Stimulated activated naive B cell treated with anti-CD40 and anti-IgM and Interleukin-4, amounts not matched to agents 10 μg/mL and 1 μg/mL and 100 μg/mL, for 72 hours (primary cell): ENCODE measurements around the gene EFCAB5.
"Not testable (repeated sequence)": the region's sequence is repeated elsewhere in the genome, so short reads cannot be mapped to it uniquely, and the experiment has no call there.

Experiments used
- ATAC-seq, 2 donors: fragments of 150-1000 bp; cut with Tn5 transposase; replicated peaks; 2 replicates each; pipeline ENCODE4 v1.10.0; 2021; ENCODE audit warnings: moderate library complexity in 1 of 2
- DNase-seq: peaks from one replicate; pipeline ENCODE4 v3.0.0; 2021
- H3K27ac Mint-ChIP-seq: one replicate; pipeline ENCODE4 v1.8.0; 2022; ENCODE audit warnings: mild to moderate bottlenecking, mixed read lengths
- H3K27me3 Mint-ChIP-seq, 2 donors: one replicate each; pipeline ENCODE4 v1.8.0; 2022; ENCODE audit warnings: mixed read lengths in 2 of 2
- H3K36me3 Mint-ChIP-seq, 2 donors: one replicate each; pipeline ENCODE4 v1.8.0; 2022; ENCODE audit warnings: mixed read lengths in 2 of 2, mild to moderate bottlenecking in 1 of 2
- H3K4me1 Mint-ChIP-seq, 2 donors: one replicate each; pipeline ENCODE4 v1.8.0; 2022; ENCODE audit warnings: mixed read lengths in 2 of 2, mild to moderate bottlenecking in 1 of 2
- H3K4me3 Mint-ChIP-seq, 2 donors: one replicate each; pipeline ENCODE4 v1.8.0; 2022; ENCODE audit warnings: mild to moderate bottlenecking in 2 of 2, mixed read lengths in 2 of 2, moderate library complexity in 1 of 2
- H3K9me3 Mint-ChIP-seq, 2 donors: one replicate each; pipeline ENCODE4 v1.8.0; 2022; ENCODE audit warnings: mixed read lengths in 2 of 2, mild to moderate bottlenecking in 1 of 2

EFCAB5 gene

DNA sequence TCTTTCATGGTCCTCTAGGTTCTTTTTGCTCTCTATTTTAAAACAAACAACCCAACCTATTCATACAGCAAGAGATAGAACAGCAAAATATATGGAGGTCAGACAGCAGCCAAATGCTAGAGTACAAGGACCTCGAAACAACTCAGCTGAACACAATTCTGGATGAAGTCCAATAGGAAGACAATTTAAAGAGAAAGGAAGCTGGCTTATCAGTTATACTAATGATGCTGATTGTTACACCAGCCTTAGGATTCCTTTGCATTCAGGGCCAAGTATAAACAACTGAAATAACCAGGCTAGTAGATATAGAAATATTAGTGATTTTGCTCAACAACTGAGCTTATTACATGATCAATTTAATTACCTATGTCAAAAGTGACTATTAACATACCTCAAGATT is 13.9 kb upstream of the EFCAB5 start:
- ATAC-seq: no peak
- peaks cover 20 to 39% of the 10 kb centered on the region in 2 donors for H3K4me1 Mint-ChIP-seq

DNA sequence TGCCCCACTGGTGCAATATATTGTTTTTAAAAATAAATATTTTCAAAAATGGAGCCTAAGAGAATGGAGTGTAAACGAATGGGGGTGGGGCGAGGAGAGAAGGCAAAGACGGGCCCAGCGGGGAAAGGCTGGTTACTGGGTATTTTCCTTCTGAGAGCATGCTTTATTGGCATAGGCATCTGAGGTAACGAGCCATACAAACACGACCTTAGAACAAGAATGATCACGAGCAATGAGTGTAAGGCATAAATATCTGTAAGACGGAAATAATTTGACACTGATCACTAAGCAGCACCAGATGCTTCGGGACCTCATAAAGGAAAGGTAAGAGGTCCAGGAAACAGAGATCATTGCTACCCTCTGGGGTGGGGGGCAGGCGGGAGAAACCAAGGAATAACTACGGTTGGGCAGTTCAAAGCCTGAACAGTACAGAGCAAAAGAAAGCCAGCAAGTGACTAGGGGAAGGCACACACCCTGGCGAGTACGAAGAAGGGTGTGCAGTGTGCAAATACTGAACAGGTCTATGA is 12.4 kb upstream of the EFCAB5 start:
- Mint-ChIP-seq H3K4me1 (peaks cover 17 to 38% of the 10 kb centered on the region in 2 donors), H3K27ac (peak overlapping the region; percentile 97), H3K9me3 (no peaks in the 10 kb centered on the region), H3K27me3 (no peaks in the 10 kb centered on the region), H3K36me3 (peaks cover 4 to 8% of the 10 kb centered on the region in 2 donors), H3K4me3 (no peak overlapping the region)
- no peak for DNase-seq
- ATAC-seq: no peak

More for the DNA sequence above, 13.9 kb upstream of the EFCAB5 start:
- Mint-ChIP-seq H3K4me3 (no peak overlapping the region), H3K27me3 (no peaks in the 10 kb centered on the region), H3K36me3 (peaks cover 7 to 8% of the 10 kb centered on the region in 2 donors), H3K9me3 (no peaks in the 10 kb centered on the region), H3K27ac (no peak overlapping the region)
- DNase-seq: no peak

GRCh38 chr17:29929533-29930408 is 11.7 kb upstream of the EFCAB5 start, which contains the start of gene SSH2:
Gene SSH2, minus strand, starts transcription at chr17:29930228. Its CDS starts 228 bp downstream, at chr17:29930000.
- Mint-ChIP-seq H3K9me3 (no peaks in the 10 kb centered on the region), H3K27ac (peak within 1 kb of the TSS; percentile 97), H3K27me3 (no peaks in the 10 kb centered on the region), H3K36me3 (peaks cover 4 to 8% of the 10 kb centered on the region in 2 donors), H3K4me1 (peaks cover 17 to 38% of the 10 kb centered on the region in 2 donors), H3K4me3 (no peak within 1 kb of the TSS)
- ATAC-seq (peak; percentile 67 to 74), DNase-seq (peak; percentile 84)

DNA sequence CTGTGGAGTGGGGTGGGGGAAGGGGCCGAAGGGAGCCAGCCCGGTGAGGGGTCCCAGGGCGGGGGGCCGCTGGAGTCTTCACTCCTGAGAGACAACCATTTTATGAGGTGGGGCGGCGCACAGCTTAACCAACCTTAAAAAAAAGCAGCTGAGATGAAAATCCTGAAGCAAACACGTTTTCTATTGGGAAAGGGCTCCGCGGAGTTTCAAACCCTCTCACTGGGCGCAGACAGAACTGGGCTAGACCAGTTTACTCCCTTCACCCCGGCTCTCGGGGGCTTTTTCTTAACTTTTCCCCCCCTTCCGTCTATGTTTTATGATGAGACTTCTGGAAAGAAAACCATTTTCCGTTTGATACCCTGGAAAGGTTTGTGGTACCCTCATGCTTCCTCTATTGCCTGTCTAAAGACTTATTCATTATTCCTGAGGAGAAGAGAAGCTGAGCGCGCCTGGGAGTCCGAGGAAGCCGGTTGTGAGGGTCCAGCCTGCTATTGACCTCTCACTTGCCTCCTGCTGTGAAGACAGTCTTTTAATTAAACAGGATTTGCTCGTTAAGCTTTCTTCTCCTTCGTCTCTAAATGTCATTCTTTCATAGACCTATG is 10.9 kb upstream of the EFCAB5 start:
- H3K9me3 Mint-ChIP-seq: peaks cover 0 to under 1% of the 10 kb centered on the region in 2 donors
- peaks cover 17 to 38% of the 10 kb centered on the region in 2 donors for H3K4me1 Mint-ChIP-seq
- no peak for DNase-seq
- H3K27ac Mint-ChIP-seq: peak overlapping the region; percentile 97
- no peak overlapping the region for H3K4me3 Mint-ChIP-seq
- H3K36me3 Mint-ChIP-seq: peaks cover 4 to 10% of the 10 kb centered on the region in 2 donors
- peak in 1 of 2 donors; percentile 7 for ATAC-seq
- H3K27me3 Mint-ChIP-seq: no peaks in the 10 kb centered on the region

GRCh38 chr17:29931231-29931932 is 10.1 kb upstream of the EFCAB5 start:
- DNase-seq (peak; percentile 75), ATAC-seq (peak; percentile 82 to 83)
- Mint-ChIP-seq H3K27me3 (no peaks in the 10 kb centered on the region), H3K36me3 (peaks cover 3 to 12% of the 10 kb centered on the region in 2 donors), H3K9me3 (peaks cover 0 to 6% of the 10 kb centered on the region in 2 donors), H3K4me3 (no peak overlapping the region), H3K27ac (no peak overlapping the region), H3K4me1 (peaks cover 17 to 31% of the 10 kb centered on the region in 2 donors)

DNA sequence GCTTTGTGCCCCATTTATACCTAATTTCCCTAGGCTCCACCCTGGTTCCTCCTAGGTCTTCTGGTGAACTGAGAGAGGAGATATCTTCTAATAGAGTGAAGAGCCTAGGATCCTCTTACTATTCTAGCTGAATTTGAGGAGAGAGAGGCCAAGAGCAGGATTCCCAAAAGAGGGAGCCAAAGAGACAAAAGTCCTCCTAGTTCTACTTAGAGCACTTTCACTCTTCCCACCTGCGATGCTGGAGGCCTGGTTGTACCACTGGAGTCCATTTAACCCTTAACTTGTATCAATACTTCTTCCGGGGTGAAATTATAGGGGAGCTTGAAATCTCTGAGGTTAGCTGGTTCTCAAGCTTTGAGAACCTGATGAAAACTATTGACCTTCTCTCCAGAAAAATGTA is 8.1 kb upstream of the EFCAB5 start:
- Mint-ChIP-seq H3K27me3 (no peaks in the 10 kb centered on the region), H3K4me3 (no peak overlapping the region), H3K9me3 (peaks cover 0 to 6% of the 10 kb centered on the region in 2 donors), H3K27ac (no peak overlapping the region), H3K36me3 (peaks cover 1 to 8% of the 10 kb centered on the region in 2 donors), H3K4me1 (peaks cover 7 to 14% of the 10 kb centered on the region in 2 donors)
- ATAC-seq: no peak
- DNase-seq: no peak

- H3K36me3 Mint-ChIP-seq, H3K9me3 Mint-ChIP-seq, ATAC-seq: not testable (repeated sequence)
Measured at GRCh38 chr17:29935909-29936308, 5.5 kb upstream of the EFCAB5 start.

DNA sequence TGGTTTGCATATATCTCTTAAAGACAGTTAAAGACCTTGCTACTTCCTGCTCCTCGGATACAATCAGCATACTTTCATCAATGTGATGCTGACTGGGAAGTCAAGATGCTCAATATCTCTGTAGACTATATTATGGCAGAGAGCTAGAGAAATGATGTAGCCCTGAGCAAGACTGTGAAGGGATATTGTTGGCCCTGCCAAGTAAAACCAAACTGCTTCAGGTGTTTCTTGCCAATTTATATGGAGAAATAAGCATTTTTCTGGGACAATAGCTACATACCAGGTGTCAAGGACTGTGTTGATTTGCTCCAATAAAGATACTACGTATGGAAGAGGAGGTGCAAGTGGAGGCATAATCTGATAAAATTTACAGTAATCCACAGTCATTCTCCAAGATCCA is 4.7 kb upstream of the EFCAB5 start:
- Mint-ChIP-seq H3K4me3 (no peak overlapping the region), H3K9me3 (peaks cover 0 to 6% of the 10 kb centered on the region in 2 donors), H3K27me3 (no peaks in the 10 kb centered on the region), H3K27ac (no peak overlapping the region), H3K4me1 (peaks cover 2 to 11% of the 10 kb centered on the region in 2 donors), H3K36me3 (peaks cover 1 to 4% of the 10 kb centered on the region in 2 donors)
- DNase-seq (no peak), ATAC-seq (no peak)

More at GRCh38 chr17:29935909-29936308, 5.5 kb upstream of the EFCAB5 start:
- H3K27ac Mint-ChIP-seq, DNase-seq, H3K27me3 Mint-ChIP-seq, H3K4me3 Mint-ChIP-seq: not testable (repeated sequence)
- H3K4me1 Mint-ChIP-seq: peaks cover 2 to 11% of the 10 kb centered on the region in 2 donors

DNA sequence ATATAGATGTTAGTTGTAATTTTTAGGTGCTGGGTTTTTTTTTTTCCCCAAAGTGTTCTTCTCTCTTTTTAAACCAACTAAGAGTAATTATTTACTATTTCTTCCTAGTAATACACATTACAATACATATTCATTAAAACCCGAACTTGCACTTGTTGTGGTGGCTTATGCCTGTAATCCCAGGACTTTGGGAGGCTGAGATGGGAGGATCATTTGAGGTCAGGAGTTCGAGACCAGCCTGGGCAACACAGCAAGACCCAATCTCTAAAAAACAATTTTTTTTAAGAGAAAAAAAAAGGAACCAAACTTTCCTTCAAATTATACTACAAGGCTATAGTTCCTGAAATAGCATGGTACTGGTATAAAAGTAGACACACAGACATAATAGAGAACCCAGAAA is 3.8 kb downstream of the EFCAB5 start:
- no peaks in the 10 kb centered on the region for H3K27me3 Mint-ChIP-seq

GRCh38 chr17:29948448-29949215 is 7.2 kb downstream of the EFCAB5 start:
- peaks cover 4 to 6% of the 10 kb centered on the region in 2 donors for H3K9me3 Mint-ChIP-seq

More for the DNA sequence above, 3.8 kb downstream of the EFCAB5 start:
- Mint-ChIP-seq H3K4me3 (no peak overlapping the region), H3K4me1 (peaks cover 15 to 32% of the 10 kb centered on the region in 2 donors), H3K36me3 (no peaks in the 10 kb centered on the region), H3K9me3 (no peaks in the 10 kb centered on the region), H3K27ac (no peak overlapping the region)
- no peak for DNase-seq
- no peak for ATAC-seq

DNA sequence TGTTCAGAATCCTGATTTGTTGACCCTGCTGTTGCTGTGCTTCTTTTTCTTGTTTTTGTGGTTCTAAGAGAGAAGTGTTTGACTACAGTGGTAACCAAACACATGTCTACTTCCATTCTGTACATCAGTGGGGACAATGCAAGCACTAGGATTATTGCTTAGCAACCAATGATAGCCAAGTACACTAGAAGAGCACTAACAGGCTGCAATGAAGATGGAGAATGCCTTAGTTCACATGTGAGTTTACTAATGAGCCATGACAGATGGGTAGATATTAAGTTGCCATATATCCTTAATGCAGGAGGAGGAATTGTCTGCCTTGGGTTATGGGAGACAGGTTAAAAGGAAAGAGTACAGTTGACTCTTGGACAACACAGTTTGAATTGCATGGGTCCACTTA is 8.3 kb downstream of the EFCAB5 start:
- Mint-ChIP-seq H3K27ac (no peak overlapping the region), H3K36me3 (peaks cover 7 to 10% of the 10 kb centered on the region in 2 donors), H3K4me3 (no peak overlapping the region), H3K27me3 (no peaks in the 10 kb centered on the region), H3K9me3 (peaks cover 9 to 12% of the 10 kb centered on the region in 2 donors), H3K4me1 (peaks cover 15 to 34% of the 10 kb centered on the region in 2 donors)
- ATAC-seq: no peak
- DNase-seq: no peak

More at GRCh38 chr17:29948448-29949215, 7.2 kb downstream of the EFCAB5 start:
- peak; percentile 73 to 79 for ATAC-seq
- no peaks in the 10 kb centered on the region for H3K27me3 Mint-ChIP-seq
- H3K36me3 Mint-ChIP-seq: peaks cover 3 to 5% of the 10 kb centered on the region in 2 donors
- peak overlapping the region; percentile 9 for H3K27ac Mint-ChIP-seq
- H3K4me1 Mint-ChIP-seq: peaks cover 15 to 34% of the 10 kb centered on the region in 2 donors
- no peak for DNase-seq
- peak overlapping the region in 1 of 2 donors; percentile 1 for H3K4me3 Mint-ChIP-seq

DNA sequence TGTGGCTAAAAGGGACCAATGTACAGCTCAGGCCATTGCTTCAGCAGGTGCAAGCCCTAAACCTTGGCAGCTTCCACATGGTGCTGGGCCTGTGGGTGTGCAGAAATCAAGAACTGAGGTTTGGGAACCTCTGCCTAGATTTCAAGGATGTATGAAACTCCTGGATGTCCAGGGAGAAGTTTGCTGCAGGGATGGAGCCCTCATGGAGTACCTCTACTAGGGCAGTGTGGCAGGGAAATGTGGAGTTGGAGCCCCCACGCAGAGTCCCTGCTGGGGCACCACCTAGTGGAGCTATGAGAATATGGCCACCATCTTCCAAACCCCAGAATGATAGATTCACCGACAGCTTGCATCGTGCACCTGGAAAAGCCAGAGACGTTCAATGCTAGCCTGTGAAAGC is 13.0 kb downstream of the EFCAB5 start:
- H3K36me3 Mint-ChIP-seq: peaks cover 13 to 15% of the 10 kb centered on the region in 2 donors
- ATAC-seq: no peak
- no peaks in the 10 kb centered on the region for H3K27me3 Mint-ChIP-seq
- H3K4me1 Mint-ChIP-seq: peaks cover 7 to 10% of the 10 kb centered on the region in 2 donors
- peaks cover 13 to 17% of the 10 kb centered on the region in 2 donors for H3K9me3 Mint-ChIP-seq
- no peak overlapping the region for H3K27ac Mint-ChIP-seq
- no peak for DNase-seq
- no peak overlapping the region for H3K4me3 Mint-ChIP-seq

GRCh38 chr17:29956225-29956624 is 14.8 kb downstream of the EFCAB5 start:
- DNase-seq: no peak
- Mint-ChIP-seq H3K27ac (no peak overlapping the region), H3K4me3 (no peak overlapping the region), H3K27me3 (no peaks in the 10 kb centered on the region), H3K36me3 (peaks cover 13 to 15% of the 10 kb centered on the region in 2 donors), H3K4me1 (peaks cover 0 to 2% of the 10 kb centered on the region in 2 donors), H3K9me3 (peaks cover 13 to 17% of the 10 kb centered on the region in 2 donors)
- ATAC-seq: no peak
